ENCODE measurements around the gene FRRS1.

FRRS1 gene

DNA sequence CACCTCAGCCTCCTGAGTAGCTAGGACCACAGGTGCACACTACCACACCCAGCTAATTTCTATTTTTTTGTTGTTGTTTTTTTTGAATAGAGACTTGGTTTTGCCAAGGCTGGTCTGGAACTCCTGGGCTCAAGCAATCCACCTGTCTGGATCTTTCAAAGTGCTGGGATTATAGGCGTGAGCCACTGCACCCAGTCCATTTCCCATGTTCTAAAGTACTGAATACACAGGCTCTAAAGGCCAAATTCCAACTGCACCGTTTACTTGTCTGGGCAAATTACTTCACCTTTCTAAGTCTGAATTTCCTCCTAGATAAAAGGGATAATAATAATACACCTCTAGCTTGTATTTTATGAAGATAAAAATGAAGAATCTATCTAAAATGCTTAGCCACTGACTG is 39.6 kb downstream of the FRRS1 start:
- no peak for DNase-seq

DNA sequence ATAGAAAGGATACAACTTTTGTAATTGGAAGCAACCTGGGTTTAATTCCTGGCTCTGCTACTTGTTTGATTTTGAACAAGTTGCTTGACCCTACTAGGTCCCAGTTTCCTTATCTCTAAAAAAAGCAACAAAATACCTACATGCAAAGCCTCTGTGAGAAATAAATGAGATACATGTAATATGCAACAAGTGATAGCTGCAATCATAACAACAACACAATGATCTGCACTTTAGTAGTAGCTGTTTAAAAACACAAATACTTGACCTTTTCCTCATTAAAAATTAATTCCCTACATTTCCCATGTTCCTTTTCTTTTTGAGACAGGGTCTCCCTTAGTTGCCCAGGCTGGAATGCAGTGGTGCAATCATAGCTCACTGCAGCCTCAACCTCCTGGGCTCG is 40.0 kb downstream of the FRRS1 start:
- DNase-seq, result no peak

DNA sequence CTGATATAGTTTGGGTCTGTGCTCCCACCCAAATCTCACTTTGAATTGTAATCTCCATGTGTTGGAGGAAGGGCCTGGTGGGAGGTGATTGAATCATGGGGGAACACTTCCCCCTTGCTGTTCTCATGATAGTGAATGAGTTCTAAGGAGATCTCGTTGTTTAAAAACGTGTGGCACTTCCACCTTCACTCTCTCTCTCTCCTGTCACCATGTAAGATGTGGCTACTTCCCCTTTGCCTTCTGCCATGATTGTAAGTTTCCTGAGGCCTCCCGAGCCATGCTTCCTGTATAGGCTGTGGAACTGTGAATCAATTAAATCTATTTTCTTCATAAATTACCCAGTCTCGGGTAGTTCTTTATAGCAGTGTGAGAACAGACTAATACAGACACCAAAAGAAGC is 40.4 kb downstream of the FRRS1 start:
- no peak for DNase-seq

DNA sequence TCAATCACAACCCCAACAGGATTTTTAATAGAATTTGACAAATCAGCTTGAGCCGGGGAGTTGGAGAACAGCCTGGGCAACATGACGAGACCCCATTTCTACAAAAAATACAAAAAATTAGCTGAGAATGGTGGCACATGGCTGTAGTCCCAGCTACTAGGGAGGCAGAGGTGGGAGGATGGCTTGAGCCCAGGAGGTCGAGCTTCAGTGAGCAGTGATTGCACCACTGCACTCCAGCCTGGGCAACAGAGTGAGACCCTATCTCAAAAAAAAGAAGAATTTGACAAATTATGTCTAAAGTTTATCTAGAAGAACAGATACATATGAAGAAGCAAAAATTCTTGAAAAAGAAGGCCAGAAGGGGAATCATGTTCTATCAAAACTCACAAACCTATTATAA is 43.2 kb downstream of the FRRS1 start:
- DNase-seq, result no peak

DNA sequence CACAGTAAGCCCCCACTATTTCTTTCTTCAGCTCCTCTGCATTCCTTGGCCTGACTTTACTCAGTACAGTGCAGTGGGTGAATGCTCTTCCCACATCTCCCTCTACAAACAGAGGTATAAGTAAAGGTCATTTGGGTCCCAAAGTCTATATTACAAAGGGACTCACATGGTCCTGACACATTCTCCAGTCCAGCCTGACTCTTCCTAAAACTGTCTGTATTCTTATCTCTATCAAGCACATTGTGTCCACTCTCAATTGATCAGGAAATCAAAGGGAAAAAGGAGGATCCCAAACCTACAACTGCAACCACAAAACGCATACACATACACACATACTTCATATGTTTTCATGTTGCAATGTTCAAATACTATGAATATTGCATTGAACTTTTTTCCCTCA is 49.4 kb downstream of the FRRS1 start:
- no peak for DNase-seq

DNA sequence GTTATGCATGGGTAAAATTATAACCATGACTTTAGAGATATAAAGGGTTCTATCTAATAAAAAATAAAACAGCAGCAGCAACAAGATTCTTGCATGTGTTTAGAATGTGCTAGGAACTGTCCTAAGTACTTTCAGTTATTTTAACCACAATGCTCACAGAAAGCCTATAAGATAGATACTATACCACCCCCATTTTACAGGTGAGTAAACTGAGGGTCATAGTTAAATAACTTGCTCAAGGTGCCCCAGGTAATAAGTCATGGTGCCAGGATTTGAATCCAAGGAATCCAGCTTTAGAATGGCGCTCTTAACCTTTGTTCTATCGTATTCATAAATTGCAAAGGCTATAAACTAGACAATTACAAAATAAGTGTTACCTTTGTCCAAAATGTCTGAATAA is 53.4 kb downstream of the FRRS1 start:
- no peak for DNase-seq

DNA sequence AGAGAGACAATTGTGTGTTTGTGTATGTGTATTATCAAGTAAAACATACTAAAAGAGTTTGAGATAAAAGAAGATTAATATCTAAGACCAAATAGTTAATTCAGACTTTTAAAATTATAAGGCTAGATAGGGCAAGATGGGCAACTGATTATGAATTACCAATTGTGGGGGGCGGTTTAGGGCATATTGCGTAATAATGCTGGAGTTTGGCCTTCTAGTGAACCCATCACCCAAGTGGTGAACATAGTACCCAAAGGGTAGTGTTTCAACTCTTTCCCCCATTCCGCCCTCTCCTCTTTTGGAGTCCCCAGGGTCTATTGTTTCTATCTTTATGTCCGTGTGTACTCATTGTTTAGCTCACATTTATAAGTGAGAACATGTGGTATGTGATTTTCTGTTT is 55.4 kb downstream of the FRRS1 start:
- no peak for DNase-seq

DNA sequence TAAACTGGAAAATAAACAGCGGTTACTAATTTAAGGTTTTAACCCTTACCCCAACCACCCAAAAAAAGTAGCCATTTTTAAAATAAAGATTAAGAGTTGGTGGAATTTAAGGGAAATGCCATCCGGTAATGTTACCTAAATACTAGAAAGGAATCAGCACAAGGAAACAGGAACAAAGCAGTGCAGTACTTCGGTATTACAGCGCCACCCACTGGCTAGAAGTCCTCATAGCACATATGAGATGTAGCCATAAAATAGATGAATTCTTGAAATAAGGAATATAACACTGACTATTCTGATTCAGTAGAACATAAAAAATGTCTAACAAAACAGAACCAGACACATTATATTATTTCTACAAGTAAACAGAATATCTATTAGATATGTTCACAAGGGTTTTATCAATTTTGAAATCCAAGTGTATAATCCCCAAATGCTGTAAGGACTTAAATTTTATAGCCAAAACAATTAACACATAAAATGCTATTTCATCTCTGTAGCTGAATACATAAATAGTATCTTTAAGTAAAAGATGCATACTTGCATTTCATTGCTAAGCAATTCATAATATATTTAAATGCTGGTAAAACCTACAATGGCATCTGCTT is 58.8 kb downstream of the FRRS1 start:
- peak; percentile 71 for DNase-seq

DNA sequence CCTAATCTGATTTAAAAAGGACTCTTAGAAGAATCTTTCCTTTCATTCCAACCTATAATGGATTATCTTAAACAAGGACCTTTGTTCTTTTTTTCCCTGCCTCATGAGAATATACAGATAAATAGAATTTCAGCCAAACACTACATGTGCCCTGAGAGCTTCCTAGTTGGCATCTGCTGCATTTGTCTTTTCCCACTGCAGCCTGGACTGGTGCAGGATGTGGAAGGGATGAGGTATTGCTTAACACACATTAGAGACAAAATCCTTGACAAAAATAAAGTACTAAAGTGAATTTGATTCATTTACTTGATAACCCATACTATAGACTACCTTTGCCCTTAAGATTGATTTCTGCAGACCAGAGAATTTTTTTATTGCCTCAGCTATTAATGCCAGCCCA is 61.0 kb downstream of the FRRS1 start:
- DNase-seq, result no peak

DNA sequence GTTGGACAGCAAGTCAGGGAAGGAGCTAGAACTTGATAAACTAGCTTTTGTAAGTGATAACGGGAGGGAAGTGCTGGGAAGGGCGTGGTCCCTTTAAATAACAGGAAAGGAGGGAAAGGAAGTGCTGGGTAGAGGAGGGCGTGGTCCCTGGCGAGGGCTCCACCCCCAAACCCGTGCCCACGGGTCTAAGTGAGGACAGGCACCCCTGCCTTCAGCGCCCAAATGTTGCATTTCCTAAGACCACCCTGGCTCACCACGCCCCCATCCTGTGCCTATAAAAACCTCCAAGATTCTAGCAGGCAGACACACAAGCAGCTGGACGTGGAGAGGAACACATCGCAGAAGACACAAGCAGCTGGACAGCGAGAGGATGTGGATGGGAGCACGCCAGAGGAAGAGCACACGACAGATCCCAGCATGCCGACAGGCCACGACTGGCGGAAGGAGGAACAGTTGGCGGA is 62.0 kb downstream of the FRRS1 start:
- no peak for DNase-seq

DNA sequence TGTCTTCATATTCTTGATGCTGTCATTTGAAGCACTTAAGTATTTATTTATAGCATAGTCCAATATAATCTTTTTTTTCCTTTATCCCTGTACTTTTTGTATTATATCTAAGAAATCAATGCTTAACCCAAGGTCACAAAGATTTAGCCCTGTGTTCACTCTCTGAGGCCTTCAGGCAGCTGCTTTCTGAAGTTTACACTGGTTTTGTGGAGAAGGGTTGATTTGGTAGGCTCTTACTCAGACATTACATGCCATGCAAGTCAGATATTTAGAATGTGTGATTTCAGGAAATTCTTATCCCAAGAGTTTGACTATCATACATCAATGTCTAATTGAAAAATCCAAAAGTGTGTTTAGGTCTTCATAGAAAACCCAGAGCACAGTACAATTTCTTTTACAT is 64.2 kb downstream of the FRRS1 start:
- no peak for DNase-seq

DNA sequence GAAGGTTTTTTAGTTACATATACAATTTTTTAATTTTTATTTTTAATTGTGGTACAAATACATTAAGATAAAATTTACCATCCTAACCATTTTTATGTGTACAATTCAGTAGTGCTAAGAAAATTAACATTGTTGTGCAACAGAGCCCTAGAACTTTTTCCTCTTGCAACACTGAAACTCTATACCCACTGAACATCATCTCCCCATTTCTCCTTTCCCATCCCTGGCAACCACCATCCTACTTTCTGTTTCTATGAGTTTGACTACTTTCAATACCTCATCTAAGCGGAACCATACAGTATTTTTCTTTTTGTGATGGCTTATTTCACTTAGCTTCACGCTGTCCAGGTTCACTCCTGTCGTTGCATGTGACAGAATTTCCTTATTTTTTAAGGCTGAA is 66.4 kb downstream of the FRRS1 start:
- DNase-seq, result no peak

DNA sequence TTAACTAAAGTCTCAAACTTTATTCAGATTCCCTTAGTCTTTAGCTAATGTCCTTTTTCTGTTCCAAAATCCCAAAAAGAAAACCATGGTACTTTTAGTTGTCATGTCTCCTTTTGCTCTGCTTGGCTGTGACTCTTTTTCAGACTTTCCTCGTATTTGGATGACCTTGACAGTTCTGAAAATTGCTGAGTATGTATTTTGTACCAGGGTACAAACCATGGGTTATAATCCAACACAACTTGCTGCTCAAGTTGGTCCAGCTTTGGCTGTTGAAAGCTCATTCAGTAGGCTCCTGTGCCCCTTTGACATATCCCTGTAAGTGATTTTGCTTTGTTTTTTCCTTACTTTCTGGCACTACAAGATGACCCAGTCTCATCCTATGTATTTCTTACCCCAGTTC is 68.9 kb downstream of the FRRS1 start:
- no peak for DNase-seq

DNA sequence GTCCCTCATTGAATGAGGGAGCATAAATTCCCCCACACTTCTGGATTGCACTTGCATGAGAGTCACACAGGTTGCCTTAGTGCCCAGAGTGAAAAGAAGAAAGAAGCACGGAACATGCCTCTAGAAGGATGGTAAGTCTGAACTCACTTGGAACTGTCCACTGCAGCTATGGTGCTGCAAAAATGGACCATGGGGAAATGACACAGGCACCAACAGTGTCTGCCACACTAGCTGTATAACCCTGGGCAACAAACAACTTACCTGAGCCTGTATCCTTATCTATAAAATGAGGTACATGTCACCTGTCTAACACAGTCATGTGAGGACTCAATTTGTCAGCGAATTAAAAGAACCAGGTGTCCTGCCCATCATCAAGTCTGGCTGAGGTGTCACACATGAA is 69.8 kb downstream of the FRRS1 start:
- no peak for DNase-seq

DNA sequence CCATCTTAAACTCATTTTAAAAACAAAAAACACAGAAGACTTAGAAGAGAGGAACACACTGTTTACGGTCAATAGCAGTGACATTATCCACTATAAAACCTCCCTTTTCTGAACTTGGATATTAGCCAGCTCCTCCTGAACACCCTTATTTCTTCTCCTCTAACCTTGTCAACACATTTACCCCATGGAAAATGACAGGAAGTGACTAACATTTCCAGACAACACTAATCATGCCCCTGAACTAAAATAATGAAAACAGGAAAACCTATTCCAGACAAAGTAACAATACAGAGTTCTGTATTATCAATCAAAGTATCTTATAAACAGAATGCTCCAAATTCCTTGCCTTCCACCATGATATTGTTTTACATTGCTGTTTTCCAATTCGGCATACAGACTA is 75.3 kb downstream of the FRRS1 start:
- DNase-seq, result no peak

DNA sequence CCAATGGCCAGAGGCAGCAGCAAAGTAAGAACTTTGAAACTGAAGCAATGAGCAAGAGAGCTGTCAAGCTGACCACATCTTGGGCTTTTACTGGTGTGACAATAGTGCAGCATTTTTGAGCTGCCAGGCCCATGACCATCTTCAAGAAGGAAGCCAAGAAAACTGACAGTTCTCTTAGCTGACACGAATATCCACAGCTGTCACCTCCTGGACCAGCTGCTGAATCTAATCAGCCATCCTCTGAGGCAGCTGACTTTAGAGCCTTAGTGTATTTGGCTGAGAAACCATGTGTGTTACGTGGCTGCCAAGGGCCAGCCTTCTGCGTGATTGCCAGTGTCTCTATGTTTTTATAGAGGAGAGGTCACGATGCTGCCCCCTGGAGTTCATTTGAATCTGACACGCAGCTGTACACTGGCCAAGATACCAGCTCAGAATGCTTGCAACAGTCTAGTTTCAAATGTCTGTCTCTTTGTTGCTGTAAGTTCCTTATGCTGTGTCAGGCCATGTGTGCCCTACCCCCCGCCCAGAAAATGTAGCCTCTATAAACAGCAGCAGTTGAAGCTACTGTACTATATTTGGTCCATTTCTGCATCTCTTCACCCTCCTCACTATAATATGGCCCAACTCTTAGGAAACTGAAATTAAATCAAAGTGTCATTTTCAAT is 80.8 kb downstream of the FRRS1 start:
- DNase-seq, result peak; percentile 65

DNA sequence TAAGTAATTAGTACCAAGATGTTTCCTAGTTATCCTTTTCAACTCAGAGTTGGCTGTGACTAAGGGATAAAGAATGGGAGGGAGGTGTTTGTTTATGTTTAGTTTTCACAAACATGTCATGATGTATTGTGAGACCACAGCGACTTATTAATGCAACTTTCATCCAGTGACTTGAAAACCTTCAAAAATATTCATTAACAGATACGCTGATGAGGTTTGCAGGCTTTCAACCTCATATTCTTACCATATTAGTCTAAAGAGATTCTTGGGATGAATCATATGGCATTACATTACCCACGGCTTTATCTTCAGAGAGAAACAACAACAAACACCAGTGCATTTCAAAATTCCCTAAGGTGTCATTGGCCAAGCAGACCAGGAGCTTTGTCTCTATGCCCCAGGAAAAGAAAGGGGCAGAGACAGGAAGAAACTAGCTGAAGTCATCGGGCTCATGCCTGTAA is 84.1 kb downstream of the FRRS1 start:
- no peak for DNase-seq

DNA sequence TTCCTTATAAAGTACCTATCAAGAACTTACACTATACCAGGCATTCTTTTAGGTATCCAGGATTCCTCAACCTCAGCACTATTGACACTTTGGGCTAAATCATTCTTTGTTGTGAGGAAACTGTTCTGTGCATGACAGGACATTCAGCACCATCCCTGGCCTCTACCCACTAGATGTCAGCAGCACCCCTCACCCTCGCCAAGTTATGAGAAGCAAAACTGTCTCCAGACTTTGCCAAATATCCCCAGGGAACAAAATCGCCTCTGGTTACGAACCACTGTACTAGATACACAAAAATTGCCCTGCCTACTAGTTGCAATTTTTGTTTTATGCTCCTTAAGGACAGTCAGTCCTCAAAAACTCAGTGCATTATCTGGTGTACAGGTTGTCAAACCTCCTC is 84.9 kb downstream of the FRRS1 start:
- no peak for DNase-seq

DNA sequence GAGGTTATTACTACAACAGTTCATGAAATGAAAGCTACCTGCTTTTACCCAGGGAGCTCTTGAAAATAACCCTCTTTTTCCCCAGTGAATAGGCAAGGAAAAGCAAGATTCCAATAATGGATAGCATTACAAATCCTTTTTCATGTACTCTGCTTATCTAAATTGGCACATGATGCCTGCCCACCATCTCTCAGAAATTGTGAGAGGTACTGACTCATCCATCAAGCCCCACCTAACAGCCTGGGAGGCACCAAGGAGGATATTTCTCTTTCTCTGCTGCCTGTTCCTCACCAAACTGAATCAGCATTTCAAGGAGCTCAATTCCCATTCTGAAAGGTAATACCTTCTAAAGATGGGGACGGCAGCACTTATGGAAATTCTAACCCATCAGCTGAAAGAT is 86.2 kb downstream of the FRRS1 start:
- DNase-seq, result no peak

DNA sequence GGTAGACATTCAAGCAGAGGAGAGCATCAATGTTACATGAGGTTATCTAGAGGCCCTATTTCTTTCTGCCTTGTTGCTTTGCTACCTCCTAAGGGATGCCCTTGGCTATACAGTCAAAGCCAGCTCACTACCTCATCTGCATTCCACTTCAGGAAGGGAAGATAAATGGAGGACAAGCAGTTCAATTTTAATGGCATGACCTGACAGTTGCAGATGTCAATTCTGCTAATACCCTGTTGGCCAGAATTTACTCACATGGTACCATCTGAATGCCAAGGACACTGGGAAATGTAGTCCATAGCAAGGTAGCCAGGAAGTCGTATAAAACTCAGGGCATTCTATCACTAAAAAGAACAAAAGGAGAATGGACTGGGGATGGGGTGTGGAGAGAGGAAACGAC is 89.0 kb downstream of the FRRS1 start:
- no peak for DNase-seq

DNA sequence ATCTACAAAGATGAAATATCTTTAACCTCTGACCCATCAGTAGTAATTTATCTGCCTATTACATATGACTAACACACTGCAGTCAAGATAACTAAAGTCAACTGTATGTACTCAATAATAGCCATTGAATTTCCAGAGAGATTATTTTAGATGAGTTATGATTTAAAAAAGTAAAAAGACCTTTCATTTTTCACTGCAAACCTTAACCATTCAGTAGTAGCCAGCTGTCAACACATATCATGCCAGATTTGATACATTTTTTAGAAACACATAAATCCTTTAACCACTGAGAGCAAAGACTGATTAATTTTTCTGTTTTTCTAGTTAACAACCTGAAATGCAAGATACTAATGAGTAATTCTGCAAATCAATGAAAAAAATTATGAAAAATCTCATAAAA is 89.6 kb downstream of the FRRS1 start:
- no peak for DNase-seq

DNA sequence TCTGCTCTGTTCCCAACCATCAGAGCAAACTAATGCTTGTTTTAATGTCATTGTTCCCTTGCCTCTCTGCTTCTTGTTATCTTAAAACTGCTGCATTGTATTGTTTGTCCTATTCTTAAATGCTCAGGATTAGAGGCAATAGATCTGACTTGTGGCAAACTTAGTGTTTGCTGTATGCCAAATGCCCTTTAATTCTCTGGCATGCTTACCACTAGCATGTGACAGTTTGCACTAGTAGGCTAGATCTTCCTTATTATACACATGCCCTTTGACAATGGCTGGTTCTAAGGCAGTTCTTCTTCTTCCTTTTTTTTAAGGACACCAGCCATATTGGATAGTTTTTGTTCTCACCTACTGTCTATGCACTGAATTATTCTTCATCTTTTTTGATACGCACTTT is 90.4 kb downstream of the FRRS1 start:
- no peak for DNase-seq

DNA sequence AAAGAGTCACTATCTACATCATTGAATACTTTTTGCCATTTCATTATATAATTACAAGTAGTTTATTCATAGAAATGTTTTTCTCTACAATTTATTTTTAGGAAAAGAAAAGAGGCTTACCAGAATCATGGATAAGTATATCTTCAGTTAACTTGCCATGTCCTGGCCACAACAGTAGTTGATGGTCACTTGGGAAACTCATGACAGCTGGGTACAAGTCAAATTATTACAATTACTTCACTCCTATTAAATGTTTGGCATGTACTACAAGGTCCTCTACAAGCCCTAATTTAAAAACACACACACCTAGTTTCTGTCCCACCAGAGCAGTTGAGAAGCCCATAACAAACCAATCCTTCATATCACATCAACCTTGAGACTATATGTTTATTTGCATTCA is 91.1 kb downstream of the FRRS1 start:
- no peak for DNase-seq

DNA sequence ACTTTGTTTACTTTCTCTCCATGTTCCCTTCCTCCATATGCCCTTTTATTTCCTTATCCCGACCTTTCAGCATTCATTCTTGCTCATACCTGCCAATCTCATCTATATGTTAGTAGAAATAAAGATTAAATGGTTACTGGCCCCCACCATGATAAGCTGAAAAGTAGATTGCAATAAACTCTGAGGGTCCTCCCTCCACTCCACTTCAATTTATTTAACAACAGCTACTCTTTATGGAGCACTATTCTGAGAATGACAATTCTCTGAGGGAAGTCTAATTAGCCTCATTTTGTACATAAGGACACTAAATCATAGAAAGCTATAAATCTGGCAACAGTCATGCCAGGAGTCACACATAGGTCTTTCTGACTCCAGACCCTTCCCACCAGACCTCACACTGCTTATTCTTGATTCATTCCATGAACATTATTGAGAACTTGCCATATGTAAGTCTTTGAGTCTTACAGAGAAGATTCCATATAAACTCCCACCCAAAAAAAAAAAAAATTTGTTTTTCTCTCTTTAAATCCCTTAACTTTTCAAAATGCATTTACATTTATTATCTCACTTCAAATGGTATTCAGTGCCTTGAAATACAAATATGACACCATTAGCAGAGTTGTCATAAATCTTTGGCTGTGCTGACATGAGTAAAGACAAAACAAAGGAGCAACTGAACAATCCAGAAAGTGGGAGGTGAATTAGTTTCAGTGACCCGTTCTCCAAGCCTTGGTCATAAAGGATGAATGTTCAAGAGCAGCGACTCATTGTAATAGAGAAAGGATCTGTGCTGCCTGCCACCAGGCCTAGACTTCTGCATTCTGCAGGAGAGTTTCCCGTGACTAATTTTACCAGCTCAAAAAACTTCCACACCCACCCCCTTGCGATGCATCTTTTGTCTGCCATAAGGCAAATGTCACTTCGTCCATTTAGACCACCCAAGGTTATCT is 92.0 kb downstream of the FRRS1 start:
- no peak for DNase-seq
